ENCODE measurements around the gene GPR158. TPM values are rescaled to one million over a fixed set of nuclear protein-coding genes. Genes with fewer than 3 reads are reported as not detected.

Gene GPR158
- total and polyA plus RNA-seq, 2 of the 8 experiments (the other 6 are each of a cell fraction or from before 2014, with no cell fraction given) = 0.14 to 0.78 TPM

DNA sequence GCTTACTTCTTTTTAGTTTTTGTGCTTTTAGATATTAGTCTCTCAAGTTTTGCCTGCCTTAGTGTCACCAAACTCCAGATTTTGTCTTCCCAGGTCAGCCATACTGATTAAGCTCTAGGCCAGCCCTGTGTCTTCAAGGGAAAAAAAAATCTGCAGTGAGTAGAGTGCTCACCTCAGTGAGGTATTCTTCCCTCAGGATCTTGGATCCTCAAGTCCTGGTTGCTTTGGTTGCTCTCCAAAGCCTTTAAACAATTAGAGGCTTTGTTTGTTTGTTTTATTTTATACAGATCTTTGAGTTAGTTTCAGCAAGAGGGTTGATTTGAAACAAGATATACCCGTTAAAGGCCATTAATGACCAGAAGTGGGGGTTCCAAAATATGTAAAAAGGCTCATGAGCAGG is 165.2 kb downstream of the GPR158 start:
- Histone ChIP-seq H3K14ac (ENCODE audit: insufficient read length) (no peak overlapping the region), H3K79me1 (ENCODE audit: low read depth, low read length) (no peaks in the 10 kb centered on the region), H2BK120ac (replicated peaks; ENCODE audit: low read depth, low read length) (no peak overlapping the region), H4K8ac (ENCODE audit: extremely low read depth, insufficient read depth, low read length) (no peak overlapping the region), H3K4ac (replicated peaks; ENCODE audit: insufficient read length, low read depth, low read length) (no peak overlapping the region), H3K18ac (ENCODE audit: extremely low read depth, low read length) (no peak overlapping the region), H3K9ac (replicated peaks in 1 of 4; ENCODE audit: extremely low read depth in 1 of 4, low read depth in 3 of 4, low read length in 3 of 4) (no peak overlapping the region), H2BK12ac (ENCODE audit: low read depth, low read length) (no peak overlapping the region), H3K27me3 (replicated peaks in 1 of 4; ENCODE audit: control insufficient read depth in 3 of 4, extremely low read depth in 1 of 4, insufficient read depth in 3 of 4, low read length in 3 of 4) (no peaks in the 10 kb centered on the region), H2AK5ac (ENCODE audit: low read depth, low read length) (no peak overlapping the region), H3K27ac (ENCODE audit: low read depth, low read length) (no peak overlapping the region), H4K91ac (replicated peaks; ENCODE audit: insufficient read length, low read length) (no peak overlapping the region), H2BK5ac (ENCODE audit: low read depth, low read length) (no peak overlapping the region), H3K23me2 (ENCODE audit: low read depth, low read length) (no peaks in the 10 kb centered on the region), H4K20me1 (replicated peaks in 1 of 2; ENCODE audit: control insufficient read depth in 1 of 2, insufficient read depth in 2 of 2, low read length in 2 of 2) (no peaks in the 10 kb centered on the region), H3K79me2 (ENCODE audit: control insufficient read depth in 1 of 2, insufficient read depth in 2 of 2, low read length in 2 of 2) (no peaks in the 10 kb centered on the region), H3K36me3 (ENCODE audit: control insufficient read depth in 2 of 4, insufficient read depth in 4 of 4, low read length in 3 of 4) (no peaks in the 10 kb centered on the region), H3K4me2 (ENCODE audit: insufficient read depth in 1 of 2, low read depth in 2 of 2, low read length in 2 of 2) (no peak overlapping the region), H4K5ac (ENCODE audit: insufficient read length, low read depth, low read length) (no peak overlapping the region), H3K56ac (replicated peaks; ENCODE audit: insufficient read length, low read depth, low read length) (no peak overlapping the region), H2BK15ac (ENCODE audit: low read length) (no peak overlapping the region), H2AFZ (ENCODE audit: low read length) (no peak overlapping the region), H3K23ac (ENCODE audit: insufficient read length) (no peak overlapping the region), H3K4me3 (ENCODE audit: extremely low read depth in 1 of 4, insufficient read depth in 2 of 4, low read depth in 3 of 4, low read length in 4 of 4) (no peak overlapping the region), H3K4me1 (replicated peaks in 1 of 4; ENCODE audit: control insufficient read depth in 3 of 4, insufficient read depth in 4 of 4, low read length in 3 of 4) (no peaks in the 10 kb centered on the region), H3K9me3 (ENCODE audit: insufficient read depth in 2 of 2, low read depth in 1 of 2, low read length in 1 of 2) (no peaks in the 10 kb centered on the region), H2BK20ac (ENCODE audit: low read length) (no peak overlapping the region)
- 92% methylated on average over 1 of the region's 1 CpG; no CpG with 5 or more reads in 1 of the 2 experiments for WGBS, 2 experiments (ENCODE audit: extremely low coverage in 1 of 2, insufficient coverage in 1 of 2, insufficient read length in 1 of 2, insufficient replicate concordance in 2 of 2, low coverage in 1 of 2, low lambda C conversion rate in 2 of 2, missing lambda C conversion rate in 1 of 2)
- CTCF ChIA-PET (ENCODE audit: partially characterized antibody) = no interaction called here
- FAIRE-seq (no peak), DNase-seq (ENCODE audit: low read depth in 1 of 2, low spot score in 2 of 2) (no peak)
- POLR2A ChIA-PET (ENCODE audit: partially characterized antibody) = no interaction called here
- TF ChIP-seq ZNF274 (IDR thresholded peaks at IDR 0.05; ENCODE audit: borderline replicate concordance, extremely low read depth, low read length) = no peak
- TF ChIP-seq PHF8 (conservative IDR thresholded peaks at IDR 0.05; ENCODE audit: low read depth, low read length) = no peak
- TF ChIP-seq EP300 (IDR thresholded peaks at IDR 0.05; ENCODE audit: borderline replicate concordance in 1 of 2, low read depth in 2 of 2, low read length in 2 of 2) = no peak
- TF ChIP-seq, protein P1, sequence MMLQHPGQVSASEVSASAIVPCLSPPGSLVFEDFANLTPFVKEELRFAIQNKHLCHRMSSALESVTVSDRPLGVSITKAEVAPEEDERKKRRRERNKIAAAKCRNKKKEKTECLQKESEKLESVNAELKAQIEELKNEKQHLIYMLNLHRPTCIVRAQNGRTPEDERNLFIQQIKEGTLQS (IDR thresholded peaks at IDR 0.05; ENCODE audit: insufficient read depth, low read depth, low read length) = no peak
- TF ChIP-seq SP2 (IDR thresholded peaks at IDR 0.05; ENCODE audit: low read length) = no peak
- TF ChIP-seq RNF2 (IDR thresholded peaks at IDR 0.05; ENCODE audit: borderline replicate concordance, low read depth, low read length, missing control alignments, poor library complexity, severe bottlenecking) = no peak
- TF ChIP-seq SIX5 (IDR thresholded peaks at IDR 0.05; ENCODE audit: low read depth, low read length) = no peak
- no peak for TF ChIP-seq SIRT6 (IDR thresholded peaks at IDR 0.05; ENCODE audit: low read length)
- no peak for TF ChIP-seq CBX5 (IDR thresholded peaks at IDR 0.05; ENCODE audit: low read depth, low read length)
